Vein endothelial cell (primary cell): ENCODE measurements around the gene SLAIN1. TPM values are rescaled to one million over a fixed set of nuclear protein-coding genes. Genes with fewer than 3 reads are reported as not detected.

Experiments
- small RNA-seq: library from RNA; depleted of rRNA; stranded (forward); fragments of <200 nt; gene quantifications from one replicate; pipeline ENCODE3, GENCODE V24; 2012
- total RNA-seq: library from RNA; depleted of rRNA; stranded (reverse); fragments of >200 nt; gene quantifications from 2 replicates; pipeline ENCODE4 v1.2.3, GENCODE V29; 2012

The SLAIN1 gene
- 4.6 and 7.5 TPM in 2 replicates for total RNA-seq

DNA sequence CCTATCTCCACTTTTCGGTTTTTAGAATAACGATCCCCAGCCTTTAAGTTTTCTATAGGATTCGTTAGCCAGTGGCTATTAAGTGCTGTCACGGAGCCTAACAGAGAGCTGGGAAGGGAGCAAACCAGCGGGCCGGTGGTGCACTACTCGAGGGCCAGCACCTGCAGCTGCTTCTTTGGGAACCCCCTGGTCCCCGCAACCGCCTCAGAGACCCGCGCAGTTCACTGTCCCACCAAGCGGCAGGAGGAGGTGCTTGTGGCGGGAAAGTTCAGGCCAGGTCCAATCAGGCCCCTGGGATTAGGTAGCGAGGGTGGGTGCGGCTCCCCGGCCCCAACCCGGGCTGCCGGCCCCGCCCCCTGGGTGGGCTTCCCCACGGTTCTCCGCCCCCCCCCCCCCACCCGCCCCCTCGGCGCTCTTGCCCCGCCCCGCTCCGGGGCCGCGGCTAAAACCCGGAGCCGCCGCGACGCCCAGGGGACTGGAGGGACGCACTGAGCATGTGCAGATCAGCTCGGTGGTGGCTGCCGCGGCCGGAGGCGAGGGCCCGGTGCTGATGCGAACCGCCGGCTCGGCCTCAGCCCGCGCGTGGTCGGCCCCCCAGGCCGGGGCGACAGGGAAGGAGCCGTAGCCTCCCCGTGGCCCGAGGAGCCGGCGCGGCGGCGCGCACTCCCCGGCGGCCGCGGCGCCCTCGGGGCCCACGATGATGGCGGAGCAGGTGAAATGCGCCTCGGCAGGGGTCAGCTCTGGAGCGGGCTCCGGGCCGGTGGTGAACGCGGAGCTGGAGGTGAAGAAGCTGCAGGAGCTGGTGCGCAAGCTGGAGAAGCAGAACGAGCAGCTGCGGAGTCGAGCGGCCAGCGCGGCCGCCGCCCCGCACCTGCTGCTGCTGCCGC, at the start of gene SLAIN1:
Gene SLAIN1, plus strand, starts transcription at position 471 of the 887 bp plus-strand sequence. Its CDS starts 227 bp downstream, at position 698.

Small RNAs within 50 kb of the gene (small RNA-seq; reads per million reads assigned to genes)
- gene MIR3665 (not detected), gene SPTLC1P5 (not detected)

Other genes starting within 250 kb of the SLAIN1 start
- gene SCEL, start 162.0 kb upstream of the SLAIN1 start, total RNA-seq: not detected in 2 replicates
- gene EDNRB, start 221.1 kb downstream of the SLAIN1 start, total RNA-seq: 21.6 and 27.0 TPM in 2 replicates